ENCODE results near the gene POLR2L. TPM values are rescaled to one million over a fixed set of nuclear protein-coding genes. Genes with fewer than 3 reads are reported as not detected.

Gene POLR2L
- total RNA-seq (100 to 1,000 TPM in 1 of 2 donors, 10 to 100 TPM in 1; 34.7 to 160 TPM), polyA plus RNA-seq (ENCODE audit: insufficient read length in 2 of 2) (100 to 1,000 TPM; 118 to 130 TPM)
- long read RNA-seq, donor 1, transcript POLR2L-201 (2 exons, 892 nt): major isoform, 191 of 318 reads
- long read RNA-seq, donor 1, partial matches to known transcripts: 64 of 318 reads
- long read RNA-seq, donor 1, other reads (novel, unspliced or antisense): 63 of 318 reads
- long read RNA-seq, donor 2, transcript POLR2L-201 (2 exons, 892 nt): major isoform, 56 of 56 reads
- long read RNA-seq, donor 2, partial matches to known transcripts: 0 of 56 reads
- long read RNA-seq, donor 2, other reads (novel, unspliced or antisense): 0 of 56 reads
- long read RNA-seq, donor 3, transcript POLR2L-201 (2 exons, 892 nt): major isoform, 61 of 61 reads
- long read RNA-seq, donor 3, partial matches to known transcripts: 0 of 61 reads
- long read RNA-seq, donor 3, other reads (novel, unspliced or antisense): 0 of 61 reads
- long read RNA-seq, donor 4, transcript POLR2L-201 (2 exons, 892 nt): major isoform, 237 of 245 reads
- long read RNA-seq, donor 4, partial matches to known transcripts: 8 of 245 reads
- long read RNA-seq, donor 4, other reads (novel, unspliced or antisense): 0 of 245 reads

DNA sequence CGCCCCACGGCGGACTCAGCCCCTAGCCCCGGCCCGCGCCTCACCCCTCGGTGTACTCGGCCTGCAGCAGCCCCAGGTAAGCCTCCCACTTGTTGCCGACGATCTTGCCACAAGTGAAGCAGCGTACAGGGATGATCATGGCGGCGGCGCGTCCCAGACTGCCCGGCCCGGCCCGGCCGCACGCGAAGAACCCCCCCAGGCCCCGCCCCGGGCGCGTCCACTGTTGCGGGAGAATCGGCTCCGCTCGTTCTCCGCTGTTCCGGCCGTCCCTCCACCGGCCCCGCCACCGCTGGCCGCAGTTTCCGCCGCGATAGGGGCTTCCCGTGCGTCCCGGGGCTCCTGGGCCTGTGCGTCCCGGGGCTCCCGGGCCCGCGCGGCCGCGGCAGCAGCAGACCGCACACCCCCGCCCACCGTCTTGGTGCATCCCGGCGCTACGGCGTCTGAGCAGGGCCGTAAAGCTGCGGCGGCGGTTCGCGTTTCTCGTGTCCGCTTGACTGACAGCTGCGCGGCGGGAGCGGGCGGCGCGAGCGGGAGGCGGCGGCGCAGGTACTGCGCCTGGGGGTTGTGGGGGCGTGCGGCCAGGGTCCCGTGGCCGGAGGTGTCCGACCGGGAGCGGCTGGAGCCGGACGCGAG, at the start of gene POLR2L, which contains the start of gene TSPAN4:
POLR2L (minus strand) TSS at position 160 of the 633 bp plus-strand sequence; CDS start at position 139, 21 bp downstream.
TSPAN4 (plus strand) TSS at position 483 of the 633 bp plus-strand sequence. CDS start 7,453 bp downstream, outside the sequence.
- peak within 1 kb of the TSS; percentile 85 for H3K4me3 ChIP-seq (ENCODE audit: low read depth, low read length)
- under 1% methylated on average over 87 of the region's 87 CpGs for WGBS (ENCODE audit: insufficient coverage)
- DNase-seq (ENCODE audit: low read depth in 4 of 6, low spot score in 6 of 6): peak; percentile 66 to 95 (median 78)
- H3K9me3 ChIP-seq (ENCODE audit: control insufficient read depth, insufficient read depth, low read length): no peaks in the 10 kb centered on the region
- peaks cover 40% of the 10 kb centered on the region for H3K36me3 ChIP-seq (ENCODE audit: control insufficient read depth, insufficient read depth, low read length)
- peaks cover 62% of the 10 kb centered on the region for H3K4me1 ChIP-seq (ENCODE audit: control insufficient read depth, insufficient read depth, low read length)
- peak within 1 kb of the TSS; percentile 88 for H3K27ac ChIP-seq (ENCODE audit: low read depth, low read length)
- peaks cover 2% of the 10 kb centered on the region for H3K27me3 ChIP-seq (ENCODE audit: control insufficient read depth, insufficient read depth, low read length)

DNA sequence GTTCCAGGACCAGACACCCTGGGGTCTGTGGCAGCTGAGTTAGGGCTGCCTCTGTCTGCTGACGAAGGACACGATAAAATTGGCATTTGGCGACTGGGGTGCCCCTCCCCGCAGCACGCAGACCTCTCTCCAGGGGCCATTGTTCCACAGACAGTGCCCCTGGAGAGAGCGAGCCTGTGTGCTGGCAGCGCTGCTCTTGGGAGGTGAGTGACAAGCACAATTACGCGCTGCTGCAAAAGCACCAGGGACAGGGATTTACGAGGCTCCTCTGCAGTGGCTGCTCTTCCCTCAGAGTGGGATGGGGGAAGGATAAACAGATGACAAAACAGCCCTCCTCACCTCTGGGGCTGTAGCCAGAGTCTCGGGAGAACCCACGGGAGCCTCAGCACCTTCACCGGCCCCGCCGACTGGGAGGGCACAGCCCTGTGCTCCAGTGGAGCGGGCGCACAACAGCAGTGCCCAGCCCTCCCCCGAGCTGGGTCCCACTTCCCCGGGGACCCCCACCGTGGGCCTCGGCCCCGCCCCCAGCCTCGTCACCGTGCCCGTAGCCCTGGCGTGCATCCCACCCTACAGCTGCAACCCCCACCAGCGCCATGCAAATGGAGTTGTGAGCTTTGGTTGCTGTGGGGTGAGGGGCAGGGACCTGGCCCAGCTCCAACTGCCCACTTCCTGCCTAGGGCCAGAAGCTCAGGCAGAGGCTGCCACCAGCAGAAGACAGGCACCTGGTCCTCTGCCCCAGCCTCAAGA, 48.6 kb upstream of the POLR2L start:
- Histone ChIP-seq H3K4me1 (ENCODE audit: control insufficient read depth, insufficient read depth, low read length) (peaks cover 48% of the 10 kb centered on the region), H3K27ac (ENCODE audit: low read depth, low read length) (peak overlapping the region; percentile 33), H3K36me3 (ENCODE audit: control insufficient read depth, insufficient read depth, low read length) (peaks cover 95% of the 10 kb centered on the region)

DNA sequence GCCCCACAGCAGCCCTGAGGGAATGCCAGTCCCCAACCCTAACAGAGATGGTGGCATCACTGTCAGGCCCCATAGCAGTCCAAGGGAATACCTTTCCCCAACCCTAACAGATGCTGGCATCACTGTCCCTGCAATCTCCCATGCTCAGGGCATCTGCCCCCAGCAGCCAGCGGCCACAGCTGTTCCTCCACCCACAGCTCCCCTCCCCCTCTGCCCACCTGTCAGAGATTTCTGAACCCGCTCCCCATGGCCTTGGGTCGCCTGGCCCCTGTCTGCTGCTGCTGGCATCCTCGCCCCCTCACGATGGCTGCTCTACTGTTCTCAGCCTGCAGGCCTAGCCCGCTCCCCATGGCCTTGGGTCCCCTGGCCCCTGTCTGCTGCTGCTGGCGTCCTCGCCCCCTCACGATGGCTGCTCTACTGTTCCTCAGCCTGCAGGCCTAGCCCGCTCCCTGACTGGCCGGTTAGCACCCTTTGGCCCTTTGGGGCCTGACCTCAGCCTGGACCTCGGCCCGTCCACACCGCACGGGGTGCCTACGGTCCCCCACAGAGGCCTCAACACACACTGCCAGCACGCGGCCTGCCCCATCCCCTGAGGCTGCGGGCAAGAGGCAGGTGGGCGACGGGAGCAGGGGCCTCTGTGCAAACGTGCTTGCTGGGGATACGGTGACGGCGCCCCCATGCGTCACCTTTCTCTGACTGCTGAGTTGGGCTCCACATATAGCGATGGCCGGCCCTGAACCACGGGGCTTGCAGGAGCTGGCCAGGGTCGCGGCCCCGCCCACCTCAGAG, 47.6 kb upstream of the POLR2L start:
- H3K4me3 ChIP-seq (ENCODE audit: low read depth, low read length): no peak overlapping the region
- 74% methylated on average over 32 of the region's 32 CpGs for WGBS (ENCODE audit: insufficient coverage)
- DNase-seq (ENCODE audit: low read depth in 4 of 6, low spot score in 6 of 6): no peak
- no peaks in the 10 kb centered on the region for H3K9me3 ChIP-seq (ENCODE audit: control insufficient read depth, insufficient read depth, low read length)
- peak overlapping the region; percentile 33 for H3K27ac ChIP-seq (ENCODE audit: low read depth, low read length)
- peaks cover 48% of the 10 kb centered on the region for H3K4me1 ChIP-seq (ENCODE audit: control insufficient read depth, insufficient read depth, low read length)
- no peaks in the 10 kb centered on the region for H3K27me3 ChIP-seq (ENCODE audit: control insufficient read depth, insufficient read depth, low read length)
- peaks cover 93% of the 10 kb centered on the region for H3K36me3 ChIP-seq (ENCODE audit: control insufficient read depth, insufficient read depth, low read length)

More for the DNA sequence above, 48.6 kb upstream of the POLR2L start:
- WGBS (ENCODE audit: insufficient coverage): 24% methylated on average over 15 of the region's 27 CpGs
- H3K27me3 ChIP-seq (ENCODE audit: control insufficient read depth, insufficient read depth, low read length): no peaks in the 10 kb centered on the region
- H3K9me3 ChIP-seq (ENCODE audit: control insufficient read depth, insufficient read depth, low read length): no peaks in the 10 kb centered on the region
- no peak overlapping the region for H3K4me3 ChIP-seq (ENCODE audit: low read depth, low read length)
- DNase-seq (ENCODE audit: low read depth in 4 of 6, low spot score in 6 of 6): peak in 3 of 6 donors; percentile 41 to 90 (median 74)

DNA sequence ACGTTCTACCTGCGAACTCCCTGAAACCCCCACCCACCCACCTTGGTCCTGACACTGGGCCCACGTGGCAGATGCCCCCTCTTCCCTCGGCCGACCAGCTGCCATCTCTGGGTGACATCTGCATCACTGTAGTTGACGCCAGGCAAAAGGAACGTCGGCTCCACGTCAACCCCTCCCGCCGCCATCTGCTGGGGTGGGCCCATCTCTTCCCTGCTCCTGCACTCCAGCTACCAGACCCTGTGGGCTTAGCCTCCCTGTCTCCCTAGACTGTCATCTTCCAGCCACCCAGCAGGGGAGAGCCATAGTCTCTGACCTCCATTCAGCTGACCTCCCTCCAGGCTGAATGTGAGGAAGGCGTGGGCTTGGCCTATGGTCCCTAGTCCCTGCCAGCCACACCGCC, 46.9 kb upstream of the POLR2L start:
- Histone ChIP-seq H3K4me1 (ENCODE audit: control insufficient read depth, insufficient read depth, low read length) (peaks cover 48% of the 10 kb centered on the region), H3K9me3 (ENCODE audit: control insufficient read depth, insufficient read depth, low read length) (no peaks in the 10 kb centered on the region), H3K36me3 (ENCODE audit: control insufficient read depth, insufficient read depth, low read length) (peaks cover 93% of the 10 kb centered on the region), H3K27me3 (ENCODE audit: control insufficient read depth, insufficient read depth, low read length) (no peaks in the 10 kb centered on the region), H3K4me3 (ENCODE audit: low read depth, low read length) (no peak overlapping the region), H3K27ac (ENCODE audit: low read depth, low read length) (no peak overlapping the region)
- DNase-seq (ENCODE audit: low read depth in 4 of 6, low spot score in 6 of 6): peak in 1 of 6 donors; percentile 36
- WGBS (ENCODE audit: insufficient coverage): 79% methylated on average over 13 of the region's 13 CpGs

DNA sequence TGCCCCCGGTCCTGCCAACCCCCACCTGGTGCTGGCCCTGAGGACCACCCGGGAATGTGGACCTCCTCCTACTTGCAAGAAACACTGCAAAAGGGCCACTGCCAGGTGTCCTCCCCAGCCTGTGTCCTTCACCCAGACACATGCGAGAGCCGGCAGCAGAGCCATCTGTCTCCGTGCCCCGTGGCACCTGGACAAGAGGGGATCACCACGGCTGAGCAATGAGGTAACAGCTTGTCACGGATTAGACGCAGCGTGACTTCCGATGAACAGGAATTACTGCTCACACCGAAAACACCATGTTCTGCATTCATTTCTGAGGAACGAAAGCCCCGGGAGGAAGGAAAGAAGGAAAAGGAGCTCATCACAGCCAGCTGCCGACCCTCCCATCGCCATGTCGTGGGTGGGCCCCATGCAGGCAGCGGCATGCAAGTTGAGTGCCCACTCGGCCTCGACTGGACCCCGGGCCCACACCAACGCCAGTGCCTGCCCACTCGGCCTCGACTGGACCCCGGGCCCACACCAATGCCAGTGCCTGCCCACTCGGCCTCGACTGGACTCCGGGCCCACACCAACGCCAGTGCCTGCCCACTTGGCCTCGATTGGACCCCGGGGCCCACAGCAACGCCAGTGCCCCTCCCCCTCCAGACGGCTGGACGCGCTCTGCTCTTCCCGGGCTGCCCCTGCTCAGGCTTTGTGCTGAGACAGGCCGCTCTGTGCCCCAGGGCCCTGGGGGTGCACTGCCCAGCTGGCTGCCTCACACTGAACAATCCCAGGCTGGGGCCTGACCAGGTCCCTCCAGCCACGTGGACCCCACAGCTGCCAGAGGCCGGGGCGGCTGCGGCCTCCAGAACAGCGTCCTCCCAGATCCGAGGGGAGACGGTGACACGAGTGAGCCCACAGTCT, 46.2 kb upstream of the POLR2L start:
- no peaks in the 10 kb centered on the region for H3K9me3 ChIP-seq (ENCODE audit: control insufficient read depth, insufficient read depth, low read length)
- WGBS (ENCODE audit: insufficient coverage): 82% methylated on average over 45 of the region's 45 CpGs
- DNase-seq (ENCODE audit: low read depth in 4 of 6, low spot score in 6 of 6): peak in 1 of 6 donors; percentile 54
- peaks cover 48% of the 10 kb centered on the region for H3K4me1 ChIP-seq (ENCODE audit: control insufficient read depth, insufficient read depth, low read length)
- no peak overlapping the region for H3K27ac ChIP-seq (ENCODE audit: low read depth, low read length)
- no peak overlapping the region for H3K4me3 ChIP-seq (ENCODE audit: low read depth, low read length)
- H3K36me3 ChIP-seq (ENCODE audit: control insufficient read depth, insufficient read depth, low read length): peaks cover 94% of the 10 kb centered on the region
- no peaks in the 10 kb centered on the region for H3K27me3 ChIP-seq (ENCODE audit: control insufficient read depth, insufficient read depth, low read length)

DNA sequence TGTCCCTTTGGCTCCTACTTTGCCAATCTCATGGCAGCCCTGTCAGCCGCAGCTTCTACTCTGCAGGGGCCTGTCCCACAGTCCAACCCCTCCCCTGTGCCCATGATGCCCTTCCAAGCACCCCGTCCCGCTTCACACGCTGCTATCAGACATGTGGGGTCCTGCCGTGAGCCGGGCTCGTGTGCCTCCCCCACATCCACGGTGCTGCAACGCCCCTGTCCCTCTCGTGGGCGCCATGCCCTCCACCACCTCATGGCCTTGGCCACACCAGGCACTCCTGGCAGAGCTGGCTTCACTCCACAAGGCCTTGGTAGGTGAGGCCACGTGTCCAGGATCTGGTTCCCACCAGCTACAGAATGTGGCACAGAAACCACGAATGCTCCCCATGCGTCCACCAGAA, 45.3 kb upstream of the POLR2L start:
- H3K9me3 ChIP-seq (ENCODE audit: control insufficient read depth, insufficient read depth, low read length): no peaks in the 10 kb centered on the region
- WGBS (ENCODE audit: insufficient coverage): 88% methylated on average over 14 of the region's 14 CpGs
- peaks cover 46% of the 10 kb centered on the region for H3K4me1 ChIP-seq (ENCODE audit: control insufficient read depth, insufficient read depth, low read length)
- H3K36me3 ChIP-seq (ENCODE audit: control insufficient read depth, insufficient read depth, low read length): peaks cover 94% of the 10 kb centered on the region
- no peak for DNase-seq (ENCODE audit: low read depth in 4 of 6, low spot score in 6 of 6)
- no peak overlapping the region for H3K27ac ChIP-seq (ENCODE audit: low read depth, low read length)
- no peak overlapping the region for H3K4me3 ChIP-seq (ENCODE audit: low read depth, low read length)
- H3K27me3 ChIP-seq (ENCODE audit: control insufficient read depth, insufficient read depth, low read length): no peaks in the 10 kb centered on the region

DNA sequence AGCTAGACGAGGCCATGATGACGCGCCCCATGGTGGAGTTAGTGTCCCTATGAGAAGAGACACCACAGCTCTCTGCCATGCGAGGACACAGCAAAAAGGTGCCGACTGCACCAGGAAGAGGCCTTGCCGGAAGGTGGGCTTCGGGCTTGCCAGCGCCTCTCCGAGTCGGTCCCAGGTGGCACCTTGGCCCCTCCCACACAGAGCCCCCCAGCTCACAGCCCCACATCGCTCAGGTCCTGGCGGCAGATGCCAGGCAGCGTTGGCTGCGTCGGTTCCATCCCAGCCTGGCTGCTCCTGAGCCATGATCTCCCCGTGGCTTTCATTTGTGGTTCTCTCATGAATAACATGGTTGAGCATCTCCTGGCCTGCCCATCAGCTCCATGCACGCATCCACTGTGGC, 44.2 kb upstream of the POLR2L start:
- WGBS (ENCODE audit: insufficient coverage): 94% methylated on average over 17 of the region's 17 CpGs
- Histone ChIP-seq H3K36me3 (ENCODE audit: control insufficient read depth, insufficient read depth, low read length) (peaks cover 96% of the 10 kb centered on the region), H3K27ac (ENCODE audit: low read depth, low read length) (no peak overlapping the region), H3K27me3 (ENCODE audit: control insufficient read depth, insufficient read depth, low read length) (no peaks in the 10 kb centered on the region), H3K4me1 (ENCODE audit: control insufficient read depth, insufficient read depth, low read length) (peaks cover 36% of the 10 kb centered on the region), H3K4me3 (ENCODE audit: low read depth, low read length) (no peak overlapping the region), H3K9me3 (ENCODE audit: control insufficient read depth, insufficient read depth, low read length) (no peaks in the 10 kb centered on the region)
- DNase-seq (ENCODE audit: low read depth in 4 of 6, low spot score in 6 of 6): no peak

DNA sequence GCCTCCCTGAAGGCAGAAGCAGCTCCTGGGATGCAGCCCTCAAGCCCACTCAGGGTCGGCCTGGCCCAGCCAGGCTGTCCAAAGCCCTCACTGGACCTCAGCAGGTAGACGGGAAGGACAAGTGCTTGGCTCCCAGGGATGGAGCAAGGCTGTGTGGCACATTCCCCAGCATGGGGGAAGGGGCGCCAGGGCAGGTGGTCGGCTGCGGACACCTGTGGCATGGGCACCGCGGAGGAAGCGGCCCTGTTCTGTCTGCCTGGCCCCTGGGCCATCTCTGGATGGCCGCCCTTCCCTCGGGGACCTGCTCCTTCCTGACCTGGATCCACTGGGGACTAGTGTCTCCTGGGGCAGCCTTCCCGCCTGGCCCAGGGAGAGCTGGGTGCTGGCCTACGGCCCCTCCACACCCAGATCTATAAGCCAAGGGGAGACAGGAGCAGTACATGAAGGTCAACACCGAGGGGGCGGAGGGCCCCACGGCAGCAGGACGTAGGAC, 42.3 kb upstream of the POLR2L start:
- H3K4me1 ChIP-seq (ENCODE audit: control insufficient read depth, insufficient read depth, low read length): peaks cover 17% of the 10 kb centered on the region
- WGBS (ENCODE audit: insufficient coverage): 88% methylated on average over 16 of the region's 16 CpGs
- no peaks in the 10 kb centered on the region for H3K27me3 ChIP-seq (ENCODE audit: control insufficient read depth, insufficient read depth, low read length)
- no peak for DNase-seq (ENCODE audit: low read depth in 4 of 6, low spot score in 6 of 6)
- peaks cover 94% of the 10 kb centered on the region for H3K36me3 ChIP-seq (ENCODE audit: control insufficient read depth, insufficient read depth, low read length)
- no peak overlapping the region for H3K4me3 ChIP-seq (ENCODE audit: low read depth, low read length)
- no peaks in the 10 kb centered on the region for H3K9me3 ChIP-seq (ENCODE audit: control insufficient read depth, insufficient read depth, low read length)
- H3K27ac ChIP-seq (ENCODE audit: low read depth, low read length): no peak overlapping the region

All from spinal cord (tissue), 10 donors.